ENCODE data around the gene MED29.

MED29 gene

DNA sequence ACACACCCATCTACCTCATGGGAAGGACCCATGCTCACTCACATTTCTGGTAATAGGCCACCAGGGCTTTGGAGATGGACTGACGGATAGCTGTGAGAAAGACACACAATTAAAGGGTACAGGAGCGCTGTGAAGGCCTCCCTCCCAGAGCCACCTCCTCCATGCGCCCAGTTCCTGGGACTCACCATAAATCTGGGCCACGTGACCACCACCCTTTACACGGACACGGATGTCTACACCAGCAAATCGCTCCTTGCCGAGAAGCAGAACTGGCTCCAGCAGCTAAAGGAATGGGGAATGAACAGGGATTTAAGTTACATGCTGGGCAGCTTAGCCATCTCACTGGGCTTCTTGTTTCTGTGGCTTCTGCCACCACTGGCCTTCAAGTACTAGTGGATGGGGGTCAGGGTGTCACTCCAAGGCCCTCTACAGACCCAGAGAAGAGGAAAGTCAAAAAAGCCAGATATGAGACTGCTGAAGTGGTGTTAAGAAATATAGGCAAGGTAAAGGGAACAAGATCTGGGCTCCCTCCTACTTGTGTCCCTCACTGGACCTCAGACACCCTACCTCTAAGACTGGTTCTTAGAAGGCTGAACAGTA lies 42.4 kb downstream of the MED29 start:
- no peak for DNase-seq

DNA sequence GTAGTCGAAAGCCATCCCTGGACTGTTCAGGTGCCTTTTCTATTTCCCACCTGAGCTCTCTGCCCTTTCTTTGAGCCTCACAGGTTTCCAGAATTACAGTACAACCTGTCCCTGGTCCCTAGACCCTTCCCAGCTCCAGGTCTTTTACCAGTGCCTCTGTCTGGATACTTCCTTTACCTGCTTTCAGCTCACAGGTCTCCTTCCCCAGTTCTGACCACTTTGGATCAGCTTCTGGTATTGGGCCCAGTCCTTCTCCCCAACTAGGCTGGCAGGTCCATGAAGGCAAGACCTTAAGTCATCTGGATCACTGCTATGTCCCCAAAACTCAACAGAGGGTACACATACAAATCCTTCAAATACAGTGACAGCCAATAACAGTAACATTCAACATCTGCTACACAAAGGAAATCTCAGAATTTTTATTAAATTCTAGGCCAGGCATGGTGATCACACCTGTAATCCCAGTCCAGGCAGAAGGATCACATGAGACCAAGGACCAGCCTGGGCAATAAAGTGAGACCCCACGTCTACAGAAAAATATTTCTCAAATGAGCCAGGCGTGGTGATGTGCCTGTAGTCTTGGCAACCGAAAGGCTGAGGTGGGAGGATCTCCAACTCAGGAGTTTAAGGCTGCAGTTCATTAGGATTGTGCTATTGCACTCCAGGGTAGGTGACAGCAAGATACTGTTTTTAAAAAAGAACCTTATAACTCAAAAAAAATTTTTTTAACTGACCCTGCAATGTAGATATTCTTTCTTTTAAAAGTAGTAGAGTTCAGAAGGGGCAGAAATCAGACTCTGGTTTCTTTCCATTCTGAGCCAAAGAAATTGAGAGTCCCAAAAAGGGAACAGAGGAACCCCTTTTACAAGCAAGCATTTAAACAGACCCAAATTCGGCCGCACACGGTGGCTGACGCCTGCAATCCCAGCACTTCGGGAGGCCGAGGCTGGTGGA lies 43.2 kb downstream of the MED29 start:
- no peak for DNase-seq

DNA sequence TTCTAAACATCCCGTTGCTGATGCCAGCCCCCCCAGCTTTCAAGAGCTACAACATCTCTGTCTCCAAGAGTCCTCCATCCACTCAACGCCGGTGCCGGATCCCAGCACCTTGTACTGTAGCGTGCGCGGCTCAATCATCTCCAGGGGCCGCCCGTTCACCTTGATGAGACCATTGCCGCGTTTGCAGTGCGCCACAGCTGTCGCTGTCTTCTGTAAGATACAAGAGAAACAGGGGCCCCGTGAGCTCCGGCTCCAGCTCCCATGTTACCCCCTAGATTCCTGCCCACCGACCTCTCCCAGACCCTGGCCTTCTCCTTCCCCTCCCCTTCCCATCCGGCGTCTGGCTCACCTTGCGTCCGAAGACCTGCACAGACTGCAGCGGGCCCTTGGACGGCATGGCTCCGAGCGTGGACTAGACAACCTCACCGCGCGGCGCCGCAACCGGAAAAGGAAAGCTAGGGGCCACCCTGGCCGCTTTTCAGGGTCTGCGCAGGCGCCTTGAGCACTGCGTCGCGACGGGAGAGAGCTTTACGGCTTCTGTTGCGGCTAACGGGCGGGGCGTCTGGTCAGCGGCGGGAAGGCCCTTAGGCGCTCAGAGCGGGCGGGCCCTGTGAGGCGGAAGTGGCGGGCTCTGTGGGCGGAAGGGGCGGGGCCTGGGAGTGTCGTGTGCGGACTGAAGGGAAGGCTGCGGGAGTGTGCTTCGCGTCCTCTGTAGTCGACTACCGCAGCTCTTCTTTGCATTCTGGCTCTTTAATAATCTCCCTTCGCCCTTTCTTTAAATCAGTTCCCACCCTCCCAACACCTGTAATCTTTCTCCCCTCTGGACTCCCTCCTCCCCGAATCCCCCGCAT lies 44.5 kb downstream of the MED29 start, which contains the start of gene RPS16:
RPS16 (minus strand) TSS at position 451 of the 851 bp plus-strand sequence; CDS start at position 397, 54 bp downstream.
- DNase-seq = peak; percentile 88 to 98

DNA sequence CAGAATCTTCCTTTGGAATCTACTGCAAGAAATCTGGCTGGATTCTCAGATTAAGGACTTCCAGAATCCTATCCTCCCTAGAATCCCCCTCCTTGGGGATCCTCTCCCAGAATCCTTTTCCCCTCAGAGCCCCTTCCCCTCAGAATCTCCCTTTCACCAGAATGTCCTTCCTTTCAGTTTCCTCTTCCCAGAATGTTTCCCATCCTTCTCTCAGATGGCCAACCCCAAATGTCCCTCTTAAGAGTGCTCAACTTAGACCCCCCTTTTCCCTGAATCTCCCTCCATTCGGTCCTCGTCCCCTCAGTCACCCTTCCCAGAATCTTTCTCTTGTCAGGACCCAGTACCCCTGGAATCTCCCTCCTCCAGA lies 45.2 kb downstream of the MED29 start:
- DNase-seq = no peak

DNA sequence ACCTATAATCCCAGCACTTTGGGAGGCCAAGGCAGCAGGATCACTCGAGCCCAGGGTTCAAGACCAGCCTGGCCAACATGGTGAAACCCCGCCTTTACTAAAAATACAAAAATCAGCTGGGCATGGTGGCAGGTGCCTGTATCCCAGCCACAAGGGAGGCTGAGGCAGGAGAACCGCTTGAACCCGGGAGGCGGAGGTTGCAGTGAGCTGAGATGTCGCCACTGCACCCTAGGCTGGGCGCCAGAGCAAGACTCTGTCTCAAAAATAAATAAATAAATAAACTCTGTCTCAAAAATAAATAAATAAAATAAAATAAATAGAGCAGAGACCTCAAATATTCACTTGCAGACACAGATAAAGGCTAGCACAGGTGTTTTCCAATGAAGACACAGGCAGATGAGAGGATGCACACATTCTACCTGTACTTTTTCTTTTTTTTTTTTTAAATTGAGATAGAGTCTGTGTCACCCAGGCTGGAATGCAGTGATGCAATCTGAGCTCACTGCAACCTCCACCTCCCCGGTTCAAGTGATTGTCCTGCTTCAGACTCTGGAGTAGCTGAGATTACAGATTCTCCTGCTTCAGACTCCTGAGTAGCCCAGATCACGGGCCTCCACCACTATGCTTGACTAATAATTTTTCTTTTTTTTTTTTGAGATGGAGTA lies 47.2 kb downstream of the MED29 start:
- DNase-seq = no peak

DNA sequence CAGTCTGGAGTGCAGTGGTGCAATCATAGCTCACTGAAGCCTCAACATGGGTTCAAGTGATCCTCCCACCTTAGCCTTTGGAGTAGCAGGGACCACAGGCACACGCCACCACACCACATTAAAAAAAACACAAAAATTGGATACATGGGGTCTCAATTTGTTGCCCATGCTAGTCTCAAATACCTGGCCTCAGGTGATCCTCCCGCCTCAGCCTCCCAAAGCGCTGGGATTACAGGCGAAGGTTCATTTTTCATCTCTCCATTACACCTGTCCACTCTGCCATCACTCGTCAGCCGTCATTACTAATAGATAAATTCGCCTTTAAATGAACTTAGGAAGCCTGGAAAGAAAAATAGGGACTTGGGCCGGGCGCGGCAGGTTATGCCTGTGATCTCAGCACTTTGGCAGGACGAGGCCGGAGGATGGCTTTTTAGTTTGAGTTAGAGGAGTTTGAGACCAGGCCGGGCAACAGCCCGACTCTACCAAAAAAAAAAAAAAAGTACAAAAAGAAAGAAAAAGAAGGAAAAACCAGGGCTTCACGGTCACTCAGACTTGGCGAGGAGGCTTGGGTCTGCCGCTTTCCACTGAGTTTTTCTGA lies 53.5 kb downstream of the MED29 start:
- no peak for DNase-seq

DNA sequence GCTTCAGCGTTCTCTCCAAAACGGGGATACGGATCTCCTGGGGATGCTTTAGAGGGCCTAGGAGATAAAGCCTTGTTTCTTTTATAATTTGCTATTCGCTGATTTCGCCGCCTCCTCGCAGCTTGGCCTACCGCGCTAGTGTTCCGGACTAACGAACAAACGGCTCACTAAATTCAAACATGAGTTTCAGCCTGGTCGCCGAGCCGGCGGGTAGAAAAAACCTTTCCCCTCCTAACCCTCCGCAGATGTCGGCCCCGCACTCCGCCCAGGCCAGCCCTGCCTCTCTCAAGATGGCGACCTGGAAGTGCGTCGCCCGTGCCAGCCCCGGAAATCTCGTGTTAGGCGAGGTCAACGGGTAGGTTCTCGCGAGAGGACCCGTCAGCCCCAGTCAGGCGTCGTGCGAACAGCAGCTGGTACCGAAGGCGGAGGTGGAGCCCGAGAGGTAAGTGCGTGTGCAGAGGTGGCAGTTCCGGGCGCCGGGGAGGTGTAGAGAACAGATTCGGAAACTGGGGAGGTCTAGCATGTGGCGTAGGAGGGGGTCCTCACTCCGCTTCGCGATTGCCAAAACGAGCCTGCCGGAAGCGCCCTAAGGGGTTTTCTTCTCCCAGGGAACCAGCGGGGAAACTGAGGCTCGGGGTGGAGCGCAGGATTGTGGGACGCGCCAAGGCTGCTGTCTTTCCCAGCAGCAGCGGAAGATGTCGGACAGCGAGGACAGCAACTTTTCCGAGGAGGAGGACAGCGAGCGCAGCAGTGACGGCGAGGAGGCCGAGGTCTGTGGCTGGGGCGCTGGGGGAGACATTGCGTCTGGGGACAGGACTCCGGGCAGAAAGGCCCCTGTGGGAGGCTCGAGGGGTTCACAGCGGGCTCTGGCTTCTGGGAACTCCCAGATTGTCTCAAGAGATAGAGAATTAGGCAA lies 54.3 kb downstream of the MED29 start, which contains the start of gene SUPT5H:
SUPT5H (plus strand) TSS at position 387 of the 916 bp plus-strand sequence; CDS start at position 696, 309 bp downstream.
- peak; percentile 78 to 92 for DNase-seq

DNA sequence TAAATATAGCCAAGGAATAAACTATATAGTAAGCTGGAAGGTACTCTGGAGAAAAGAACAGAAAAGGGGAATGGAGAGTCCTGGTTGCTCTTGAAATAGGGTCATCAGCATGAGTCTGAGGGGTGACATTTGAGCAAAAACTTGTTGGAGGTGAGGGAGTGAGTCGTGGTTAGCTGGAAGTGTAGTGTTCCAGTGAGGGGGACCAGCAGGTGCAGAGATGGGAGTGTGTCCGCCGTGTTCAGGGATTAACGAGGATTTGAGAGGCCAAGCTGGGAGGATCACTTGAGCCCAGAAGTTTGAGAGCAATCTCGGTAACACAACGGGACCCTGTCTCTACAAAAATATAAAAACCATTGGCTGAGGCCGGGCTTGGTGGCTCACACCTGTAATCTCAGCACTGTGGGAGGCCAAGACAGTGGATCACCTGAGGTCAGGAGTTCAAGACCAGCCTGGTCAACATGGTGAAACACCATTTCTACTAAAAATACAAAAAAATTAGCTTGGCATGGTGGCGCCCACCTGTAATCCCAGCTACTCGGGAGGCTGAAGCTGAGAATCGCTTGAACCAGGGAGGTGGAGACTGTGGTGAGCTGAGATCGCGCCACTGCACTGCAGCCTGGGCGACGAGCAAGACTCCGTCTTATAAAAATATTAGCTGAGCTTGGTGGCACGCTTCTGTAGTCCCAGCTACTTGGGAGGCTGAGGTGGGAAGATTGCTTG lies 55.3 kb downstream of the MED29 start:
- no peak for DNase-seq

DNA sequence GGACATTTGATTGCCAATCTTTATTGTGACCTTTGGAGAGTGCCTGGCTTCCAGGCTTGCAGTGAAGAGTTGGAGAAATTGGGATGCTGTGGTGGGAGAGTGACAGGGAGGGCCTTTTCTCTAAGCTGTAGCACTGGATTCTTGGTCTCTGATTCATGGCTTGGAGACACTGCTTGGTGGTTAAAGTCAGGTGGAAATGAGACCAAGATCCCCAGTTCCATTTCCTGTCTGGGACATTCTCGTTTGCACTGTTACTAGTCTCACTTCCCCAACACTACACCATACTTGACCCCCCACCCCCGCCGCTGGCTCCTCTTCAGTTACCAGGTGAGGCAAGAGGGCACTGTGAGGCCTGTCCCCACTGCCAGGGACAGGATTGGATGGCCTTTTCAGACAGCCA lies 57.1 kb downstream of the MED29 start:
- DNase-seq = no peak

DNA sequence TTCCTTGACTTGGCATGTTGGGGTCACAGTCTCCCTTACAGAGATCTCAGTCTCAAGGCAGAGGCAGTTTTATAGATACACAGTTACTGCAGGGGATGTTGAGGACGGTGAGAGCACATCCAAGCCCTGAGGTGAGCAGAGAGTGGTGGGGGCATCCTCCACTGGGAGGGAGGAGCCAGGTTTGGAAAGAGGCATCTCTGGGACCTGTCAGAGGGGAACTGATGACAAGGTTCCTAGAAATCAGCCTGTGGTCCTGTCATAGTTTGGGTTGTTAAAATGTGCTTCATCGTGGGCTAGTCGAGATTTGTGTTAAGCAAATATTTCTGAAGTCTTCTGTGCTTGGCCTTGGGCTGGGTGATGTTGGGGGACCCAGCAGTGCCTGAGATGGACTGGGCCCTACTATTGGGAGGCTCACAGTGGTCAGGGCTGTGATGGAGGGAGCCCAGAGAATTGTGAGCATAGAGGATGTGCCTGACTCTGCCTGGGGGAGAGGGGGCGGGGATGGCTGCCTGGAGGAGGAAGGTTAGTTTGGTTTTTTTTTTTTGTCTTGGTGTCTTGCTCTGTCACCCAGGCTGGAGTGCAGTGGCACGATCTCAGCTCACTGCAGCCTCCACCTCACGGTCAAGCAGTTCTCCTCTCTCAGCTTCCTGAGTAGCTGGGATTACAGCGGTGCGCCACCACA lies 58.1 kb downstream of the MED29 start:
- no peak for DNase-seq
